Right lobe of liver (tissue), 4 donors: ENCODE data around the gene VAMP5.

ENCODE experiments used
- POLR2A ChIP-seq: fragments of 450-650 bp; IDR thresholded peaks from one replicate; pipeline ENCODE4 v1.6.1; 2017; ENCODE audit warnings: antibody characterized with exemption, mild to moderate bottlenecking
- TF ChIP-seq, protein P1 (sequence below), 4 donors: fragments of 200-600 bp in 3 of 4; fragments of 450-650 bp in 1 of 4; IDR thresholded peaks; one replicate each; pipeline versions ENCODE4 v1.5.1 to v1.8.0; 2016 to 2022; ENCODE audit warnings: antibody characterized with exemption in 4 of 4, mild to moderate bottlenecking in 2 of 4
- donor health status: DM: no; HTN: no; CAD: no.
- donor health status: DM: no; HTN: no; CAD: no.
- donor health status: DM: no; HTN: yes; CAD: no.

DNA sequence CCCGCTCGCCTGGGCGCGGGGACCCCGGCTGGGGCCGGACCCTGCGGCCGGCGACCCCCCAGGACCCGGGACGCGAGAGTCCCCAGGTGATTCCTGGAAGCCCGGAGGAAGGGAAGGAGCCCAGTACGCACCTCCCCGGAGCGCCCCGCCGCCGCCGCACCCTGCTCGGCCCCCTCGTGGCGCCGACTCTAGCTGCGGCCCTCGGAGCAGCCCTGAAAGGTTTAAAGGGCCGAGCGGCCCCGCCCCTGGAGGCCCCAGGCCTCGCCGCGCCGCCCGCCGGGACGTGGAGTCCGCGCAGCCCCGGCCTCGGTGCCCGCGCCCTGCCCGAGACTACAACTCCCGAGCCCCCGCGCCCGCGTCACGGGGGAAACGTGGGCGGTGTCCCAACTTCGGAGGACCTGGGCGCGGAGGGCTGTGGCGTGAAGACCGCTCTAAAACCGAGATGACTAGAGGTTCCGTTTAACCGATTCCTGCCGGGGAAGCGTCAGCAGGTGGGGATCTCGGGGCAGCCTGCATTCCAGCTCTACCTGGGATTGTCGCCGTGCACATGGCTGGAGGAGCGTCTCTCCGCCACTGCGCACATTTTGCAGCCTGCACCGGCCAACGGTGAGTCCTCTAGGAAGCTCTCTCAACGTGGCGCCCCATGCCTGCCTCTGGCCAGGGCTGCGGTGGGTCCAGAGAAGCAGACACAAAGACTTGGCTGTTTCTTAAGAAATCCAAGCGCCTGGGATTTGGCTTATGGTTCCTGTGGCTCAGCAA, 18.4 kb downstream of the VAMP5 start, which contains the start of gene TMEM150A:
- TF ChIP-seq, protein P1, sequence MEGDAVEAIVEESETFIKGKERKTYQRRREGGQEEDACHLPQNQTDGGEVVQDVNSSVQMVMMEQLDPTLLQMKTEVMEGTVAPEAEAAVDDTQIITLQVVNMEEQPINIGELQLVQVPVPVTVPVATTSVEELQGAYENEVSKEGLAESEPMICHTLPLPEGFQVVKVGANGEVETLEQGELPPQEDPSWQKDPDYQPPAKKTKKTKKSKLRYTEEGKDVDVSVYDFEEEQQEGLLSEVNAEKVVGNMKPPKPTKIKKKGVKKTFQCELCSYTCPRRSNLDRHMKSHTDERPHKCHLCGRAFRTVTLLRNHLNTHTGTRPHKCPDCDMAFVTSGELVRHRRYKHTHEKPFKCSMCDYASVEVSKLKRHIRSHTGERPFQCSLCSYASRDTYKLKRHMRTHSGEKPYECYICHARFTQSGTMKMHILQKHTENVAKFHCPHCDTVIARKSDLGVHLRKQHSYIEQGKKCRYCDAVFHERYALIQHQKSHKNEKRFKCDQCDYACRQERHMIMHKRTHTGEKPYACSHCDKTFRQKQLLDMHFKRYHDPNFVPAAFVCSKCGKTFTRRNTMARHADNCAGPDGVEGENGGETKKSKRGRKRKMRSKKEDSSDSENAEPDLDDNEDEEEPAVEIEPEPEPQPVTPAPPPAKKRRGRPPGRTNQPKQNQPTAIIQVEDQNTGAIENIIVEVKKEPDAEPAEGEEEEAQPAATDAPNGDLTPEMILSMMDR (IDR thresholded peaks at IDR 0.05) = peak; percentile 29 to 44 (median 41)
- peak; percentile 97 for TF ChIP-seq POLR2A
